NOMO-1 treated with dmso at 0.1 percent for 144 hours (cell line): ENCODE results near the gene LMTK2.

ENCODE experiments used
- DNase-seq: peaks from one replicate; lab custom pipeline; 2025; ENCODE audit not compliant: unreplicated experiment; lab: John Stamatoyannopoulos, UW

The LMTK2 gene

DNA sequence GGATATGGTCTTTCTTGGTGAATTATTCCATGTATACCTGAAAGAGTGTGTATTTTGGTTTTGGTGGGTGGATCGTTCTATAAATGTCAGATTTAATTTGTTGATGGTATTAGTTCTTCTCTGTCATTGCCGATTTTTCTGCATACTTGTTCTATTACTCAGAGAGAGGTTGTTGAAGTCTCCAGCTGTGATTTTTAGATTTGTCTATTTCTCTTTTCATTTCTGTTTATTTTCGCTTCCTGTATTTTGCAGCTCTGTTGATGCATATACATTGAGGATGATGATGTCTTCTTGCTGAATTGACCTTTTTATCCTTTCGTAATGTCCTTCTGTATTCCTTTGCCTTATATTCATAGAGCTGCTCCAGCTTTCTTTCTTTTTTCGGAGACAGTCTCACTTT lies 92.5 kb downstream of the LMTK2 start:
- DNase-seq = no peak

DNA sequence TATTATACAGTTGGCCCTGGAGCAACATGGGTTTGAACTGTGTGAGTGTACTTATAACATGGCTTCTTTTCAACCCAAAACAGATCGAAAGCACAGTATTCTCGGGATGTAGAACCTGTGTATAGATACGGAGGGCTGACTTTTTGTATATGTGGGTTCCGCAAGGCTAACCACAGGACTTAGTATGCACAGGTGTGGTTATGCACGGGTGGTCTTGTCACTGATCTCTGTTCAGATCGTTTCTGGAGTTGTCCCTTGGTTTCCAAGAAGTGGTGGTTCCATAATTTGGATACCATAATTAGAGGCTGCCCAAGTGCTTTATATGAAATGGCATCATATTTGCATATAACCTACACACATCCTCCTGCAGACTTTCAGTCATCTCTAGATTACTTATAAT lies 93.7 kb downstream of the LMTK2 start:
- no peak for DNase-seq

DNA sequence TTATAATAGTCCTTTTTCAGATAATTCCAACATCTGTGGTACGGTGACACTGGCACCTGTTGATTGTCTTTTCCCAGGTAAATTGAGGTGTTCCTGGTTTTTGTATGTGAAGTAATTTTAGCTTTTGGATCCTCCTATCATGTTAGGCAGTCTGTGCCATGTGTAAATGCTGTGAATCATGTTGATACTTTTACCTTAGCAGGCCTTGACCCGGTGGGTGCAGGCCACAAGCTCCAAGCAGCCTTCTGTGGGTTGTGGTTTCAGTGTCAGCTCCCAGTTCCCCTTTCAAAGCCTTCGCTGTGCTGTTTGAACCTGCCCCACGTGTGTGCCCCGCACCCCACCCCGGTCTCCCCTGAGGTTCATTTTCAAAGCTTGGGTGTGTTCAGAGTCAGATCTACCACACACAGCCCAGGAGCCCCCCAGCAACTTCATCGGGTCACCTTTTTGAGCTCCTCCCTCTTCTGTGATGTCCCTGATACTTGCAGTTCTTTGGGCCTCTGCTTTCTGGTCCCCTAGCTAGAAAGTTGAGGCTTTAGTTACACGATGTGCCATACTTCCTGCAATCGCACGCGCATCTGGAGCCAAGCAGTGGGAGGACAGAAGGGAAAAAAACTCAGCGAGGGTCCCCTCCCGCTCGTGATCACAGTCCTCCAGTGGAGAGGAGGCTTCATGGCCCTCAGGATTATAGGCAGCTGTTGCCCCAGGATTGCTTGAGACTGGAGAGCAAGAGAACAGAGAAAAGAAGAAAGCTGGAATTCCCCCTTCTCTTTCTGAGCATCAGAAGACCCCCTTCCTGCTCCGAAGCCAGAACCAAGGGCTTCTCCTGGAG lies 95.9 kb downstream of the LMTK2 start:
- peak; percentile 94 for DNase-seq

DNA sequence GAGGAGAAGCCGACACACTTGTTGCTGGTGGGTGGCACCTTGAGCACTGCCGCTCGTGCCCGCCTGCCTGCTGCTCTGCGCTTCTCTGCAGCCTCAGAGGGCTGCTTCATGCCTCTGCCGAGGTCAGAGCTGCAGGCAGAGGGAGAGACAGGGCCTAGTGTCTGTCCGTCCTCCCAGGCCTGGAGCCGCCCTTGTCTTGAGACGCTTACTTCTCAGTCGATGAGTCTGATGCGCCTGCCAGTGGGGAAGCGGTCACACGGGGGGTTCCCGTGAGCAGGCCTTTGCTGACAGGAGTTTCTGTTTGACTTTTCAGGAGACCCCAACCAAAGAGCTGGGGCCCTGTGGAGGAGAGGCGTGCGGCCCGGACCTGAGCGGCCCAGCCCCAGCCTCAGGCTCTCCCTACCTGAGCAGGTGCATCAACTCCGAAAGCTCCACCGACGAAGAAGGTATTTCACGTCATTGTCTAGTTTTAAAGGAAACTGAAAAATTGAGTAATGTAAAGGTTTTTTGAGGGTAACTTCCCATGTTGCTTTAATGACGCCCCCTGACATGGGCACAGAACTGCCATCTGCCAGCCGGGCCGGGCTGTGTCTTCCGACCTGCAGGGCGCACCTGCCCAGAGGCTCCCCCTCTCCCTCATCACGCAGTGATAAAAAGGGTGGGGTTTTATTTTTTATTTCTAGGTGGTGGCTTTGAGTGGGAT lies 96.8 kb downstream of the LMTK2 start:
- no peak for DNase-seq

DNA sequence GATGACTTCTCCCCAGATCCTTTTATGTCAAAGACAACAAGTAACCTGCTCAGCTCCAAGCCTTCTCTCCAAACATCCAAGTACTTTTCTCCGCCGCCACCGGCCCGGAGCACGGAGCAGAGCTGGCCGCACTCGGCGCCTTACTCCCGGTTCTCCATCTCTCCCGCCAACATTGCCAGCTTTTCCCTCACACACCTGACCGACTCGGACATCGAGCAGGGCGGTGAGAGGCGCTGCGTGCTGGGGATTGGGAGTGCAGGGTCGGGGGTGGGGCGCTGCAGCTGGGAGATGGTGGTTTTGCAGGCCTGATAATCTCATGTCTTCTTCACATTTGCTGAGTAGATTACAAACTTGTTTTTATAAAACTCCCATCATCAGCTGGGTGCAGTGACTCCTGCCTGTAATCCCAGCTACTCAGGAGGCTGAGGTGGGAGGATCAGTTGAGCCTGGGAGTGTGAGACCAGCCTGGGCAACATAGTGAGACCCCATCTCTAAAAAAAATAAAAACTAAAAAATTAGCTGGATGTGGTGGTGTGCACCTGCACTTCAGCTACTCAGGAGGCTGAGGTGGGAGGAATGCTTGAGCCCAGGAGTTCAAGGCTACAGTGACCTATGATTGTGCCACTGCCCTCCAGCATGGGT lies 97.4 kb downstream of the LMTK2 start:
- no peak for DNase-seq

DNA sequence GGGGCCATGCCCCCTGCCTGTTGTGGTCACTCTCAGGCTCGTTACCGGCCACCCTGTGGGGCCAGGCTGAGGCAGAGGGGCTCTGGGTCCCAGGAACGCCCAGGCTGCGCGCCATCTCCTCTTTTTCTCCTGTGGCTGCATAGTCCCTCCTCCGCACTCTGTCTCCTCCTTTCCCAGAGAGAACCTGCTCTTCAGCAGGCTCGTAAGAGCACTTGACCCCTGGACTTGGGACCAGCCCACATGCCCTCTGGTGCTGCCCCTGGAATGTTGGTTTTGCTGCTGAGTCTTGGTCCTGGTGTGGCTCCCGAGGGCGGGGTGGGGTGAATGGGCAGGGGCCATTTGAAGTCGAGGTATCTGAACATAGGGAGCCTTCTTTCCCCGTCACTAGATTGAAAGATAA lies 98.0 kb downstream of the LMTK2 start:
- DNase-seq = no peak

DNA sequence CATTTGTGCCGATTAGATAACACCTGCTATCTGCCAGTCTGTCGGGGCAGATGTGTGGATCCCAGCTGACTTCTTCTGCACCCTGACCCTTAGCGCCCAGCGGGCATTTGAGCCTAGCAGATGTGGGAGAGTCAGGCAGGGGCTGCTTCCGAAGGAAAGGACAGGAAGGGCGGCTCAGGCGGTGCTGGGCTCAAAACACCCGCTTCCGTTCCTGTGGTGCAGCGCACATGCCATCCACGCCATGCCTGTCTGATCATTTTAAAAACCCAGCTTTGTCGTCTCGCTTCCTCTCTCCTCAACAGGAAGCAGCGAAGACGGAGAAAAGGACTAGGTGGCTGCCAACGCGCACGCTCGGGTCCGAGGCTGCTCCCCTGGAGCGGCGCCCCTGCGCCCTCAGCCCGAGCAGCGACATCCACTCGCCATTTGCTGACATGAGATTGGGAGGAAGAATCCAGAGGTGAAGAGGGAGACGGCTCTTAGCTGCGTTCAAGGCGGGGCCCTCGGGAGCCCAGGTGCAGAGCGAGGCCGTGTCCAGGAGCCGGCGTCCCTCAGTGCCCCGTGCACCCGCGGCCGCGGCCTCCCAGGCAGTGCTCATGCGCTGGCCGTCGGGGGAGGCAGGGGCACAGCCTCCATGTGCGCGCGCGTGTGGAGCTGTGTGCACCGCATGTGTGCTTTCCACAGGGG lies 98.6 kb downstream of the LMTK2 start:
- DNase-seq = no peak

DNA sequence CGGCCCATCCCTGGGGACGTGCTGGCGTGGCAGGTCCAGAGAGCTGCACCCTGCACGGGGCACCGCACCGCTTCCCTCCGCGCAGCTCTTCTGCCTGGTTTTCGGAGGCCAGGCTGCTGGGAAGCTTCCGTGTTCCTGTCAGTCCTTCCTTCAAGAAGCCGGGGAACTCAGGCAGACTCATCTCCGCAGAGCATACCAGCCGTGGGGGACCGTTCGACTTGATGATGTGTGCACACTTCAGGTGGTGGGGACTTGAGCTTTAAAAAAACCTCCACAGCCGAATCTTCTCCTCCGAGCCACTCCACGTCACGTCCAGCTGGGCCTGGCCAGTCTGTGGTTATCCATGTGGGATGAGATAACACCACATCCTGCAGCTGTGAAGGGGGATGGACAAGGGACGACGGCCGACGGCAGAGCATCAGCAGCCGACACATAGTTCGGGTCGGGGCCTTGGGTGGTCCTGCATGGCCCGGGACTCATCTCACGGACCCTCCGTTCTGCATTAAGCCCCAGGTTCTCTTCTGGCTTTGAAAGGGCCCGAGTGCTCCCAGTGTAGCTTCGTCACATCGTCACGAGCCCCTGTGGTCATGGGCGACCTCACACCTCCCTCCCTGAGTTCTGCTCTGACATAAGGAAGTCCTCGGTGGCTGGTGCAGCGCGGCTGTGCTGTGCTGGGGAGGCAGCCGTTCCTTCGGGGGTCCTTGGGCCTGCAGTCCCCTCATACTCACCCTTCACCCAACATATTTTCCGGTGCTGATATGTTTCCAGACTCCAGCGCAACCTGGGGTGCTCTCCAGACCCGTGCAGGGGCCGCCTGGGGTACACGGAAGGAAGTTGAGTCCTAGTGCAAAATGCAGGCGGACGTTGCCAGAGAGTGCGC lies 100.0 kb downstream of the LMTK2 start:
- no peak for DNase-seq

DNA sequence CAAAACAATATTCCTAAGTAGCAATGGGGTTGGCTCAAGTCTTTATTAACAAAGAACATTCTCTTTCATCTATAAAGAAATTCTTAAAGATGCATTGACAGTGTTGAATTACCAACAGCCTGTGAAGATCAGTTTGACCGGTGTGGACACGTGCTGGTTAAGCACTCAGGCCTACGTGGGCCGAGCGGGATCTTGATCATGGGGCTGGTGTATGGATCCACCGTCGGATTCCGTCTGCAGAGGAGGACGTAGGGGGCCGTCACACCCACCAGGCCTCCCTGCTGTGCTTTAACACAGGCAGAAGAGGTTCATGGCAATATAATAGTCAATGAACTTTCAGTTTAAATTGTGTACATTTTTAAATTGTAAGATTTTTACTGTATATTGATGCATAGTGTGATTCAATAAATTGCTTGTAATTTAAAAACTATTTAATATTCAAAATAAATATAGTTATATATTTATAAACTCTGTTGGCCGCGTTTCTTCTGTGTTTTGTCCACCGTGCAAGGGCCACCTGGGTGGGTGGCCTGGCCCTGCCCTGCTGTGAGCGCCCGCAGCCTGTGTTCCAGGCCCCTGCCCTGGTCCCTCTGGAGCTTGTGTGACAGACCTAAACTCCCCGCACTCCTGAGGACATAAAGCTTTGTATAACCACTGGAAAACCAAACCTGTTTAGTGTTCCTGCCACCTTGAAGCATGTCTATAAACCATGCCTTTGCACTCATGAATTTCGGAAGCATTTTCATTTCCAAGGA lies 102.7 kb downstream of the LMTK2 start:
- DNase-seq = no peak

DNA sequence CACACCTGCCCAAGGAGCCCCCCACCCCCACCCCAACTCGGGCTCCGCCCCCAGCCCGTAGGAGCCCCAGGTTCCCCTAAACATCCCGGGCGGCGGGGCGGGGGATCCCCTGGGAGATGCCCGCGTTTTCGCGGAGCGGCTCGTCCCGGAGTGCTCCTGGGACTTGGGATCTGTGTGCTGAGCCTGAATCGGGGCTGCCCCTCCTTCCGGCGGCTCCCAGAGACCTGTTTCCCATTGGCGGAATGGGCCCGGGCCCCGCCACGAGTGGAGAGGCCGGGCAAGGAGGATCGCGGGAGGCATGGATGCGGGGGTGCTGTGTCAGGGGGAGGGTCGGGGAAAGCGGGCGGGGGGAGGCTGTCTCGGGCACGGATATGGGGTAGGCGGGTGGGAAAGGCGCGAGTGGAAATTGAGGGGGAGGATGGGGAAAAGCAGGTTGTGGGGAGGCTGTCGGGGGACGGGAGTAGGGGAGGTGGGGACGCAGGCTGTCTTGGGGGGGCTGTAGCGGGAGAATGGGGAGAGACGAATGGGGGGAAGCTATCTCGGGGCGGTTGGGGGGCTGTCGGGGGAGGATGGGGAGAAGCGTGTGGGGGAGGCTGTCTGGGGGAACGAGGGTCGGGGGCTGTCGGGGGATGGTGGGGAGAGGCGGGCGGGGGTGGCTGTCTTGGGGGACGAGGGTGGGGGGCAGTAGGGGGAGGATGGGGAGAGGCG lies 104.0 kb downstream of the LMTK2 start:
- no peak for DNase-seq

DNA sequence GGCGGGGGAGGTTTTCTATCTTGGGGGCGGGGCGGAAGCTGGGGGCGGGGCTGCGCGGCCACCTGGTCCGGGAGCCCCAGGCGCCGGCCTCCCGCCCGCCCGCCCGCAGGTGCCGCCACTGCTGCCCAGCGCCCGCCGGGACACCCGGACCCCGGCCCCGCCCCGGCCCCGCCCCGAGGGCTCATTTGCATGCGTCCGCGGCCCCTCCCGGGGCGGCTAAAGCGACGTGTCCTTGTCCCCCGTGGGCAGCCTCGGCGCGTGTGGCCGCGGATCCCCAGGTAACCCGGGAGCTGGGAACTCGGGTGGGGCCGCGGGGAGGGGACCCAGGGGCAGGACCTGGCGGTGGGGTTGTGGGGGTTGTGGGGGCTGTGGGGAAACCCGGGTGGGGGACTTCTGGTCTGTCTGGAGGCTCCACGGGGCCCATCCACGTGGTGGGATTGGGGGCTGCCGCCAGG lies 104.6 kb downstream of the LMTK2 start, which contains the start of gene BHLHA15:
TSS of gene BHLHA15 (plus strand) at position 219 of the 455 bp plus-strand sequence. CDS start 871 bp downstream, outside the sequence.
- DNase-seq = no peak

DNA sequence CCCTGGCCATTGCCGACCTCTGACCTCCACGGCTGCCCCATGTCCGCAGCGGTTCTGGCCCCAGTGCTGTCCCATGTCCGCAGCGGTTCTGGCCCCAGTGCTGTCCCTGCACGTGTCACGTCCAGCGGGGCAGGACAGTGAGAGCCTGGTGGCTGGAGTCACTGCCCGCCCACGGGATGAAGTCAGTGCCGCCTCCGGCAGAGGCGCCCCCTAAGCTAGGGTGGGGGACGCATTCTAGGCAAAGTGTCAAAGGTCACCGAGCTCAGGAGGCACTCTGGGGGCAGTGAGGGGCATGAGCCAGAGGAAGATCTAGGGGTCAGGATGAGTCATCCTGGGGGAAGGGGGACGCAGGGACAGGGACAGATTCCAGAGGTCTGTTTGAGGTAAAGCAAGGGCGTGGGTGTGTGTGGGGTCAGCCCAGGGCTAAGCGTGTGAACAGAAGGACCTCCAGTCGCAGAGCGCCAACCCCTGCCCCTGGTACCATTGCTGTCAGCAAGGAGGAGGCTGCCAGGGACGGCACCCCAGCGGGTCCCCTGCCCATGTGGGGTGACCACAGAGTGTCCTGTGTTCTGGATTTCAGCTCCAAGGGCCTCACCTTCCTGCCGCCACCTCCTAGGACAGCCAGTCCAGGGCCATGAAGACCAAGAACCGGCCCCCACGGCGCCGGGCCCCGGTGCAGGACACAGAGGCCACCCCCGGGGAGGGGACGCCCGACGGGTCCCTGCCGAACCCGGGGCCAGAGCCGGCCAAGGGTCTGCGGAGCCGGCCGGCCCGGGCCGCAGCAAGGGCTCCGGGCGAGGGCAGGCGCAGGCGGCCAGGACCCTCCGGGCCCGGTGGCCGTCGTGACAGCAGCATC lies 105.2 kb downstream of the LMTK2 start:
- no peak for DNase-seq

DNA sequence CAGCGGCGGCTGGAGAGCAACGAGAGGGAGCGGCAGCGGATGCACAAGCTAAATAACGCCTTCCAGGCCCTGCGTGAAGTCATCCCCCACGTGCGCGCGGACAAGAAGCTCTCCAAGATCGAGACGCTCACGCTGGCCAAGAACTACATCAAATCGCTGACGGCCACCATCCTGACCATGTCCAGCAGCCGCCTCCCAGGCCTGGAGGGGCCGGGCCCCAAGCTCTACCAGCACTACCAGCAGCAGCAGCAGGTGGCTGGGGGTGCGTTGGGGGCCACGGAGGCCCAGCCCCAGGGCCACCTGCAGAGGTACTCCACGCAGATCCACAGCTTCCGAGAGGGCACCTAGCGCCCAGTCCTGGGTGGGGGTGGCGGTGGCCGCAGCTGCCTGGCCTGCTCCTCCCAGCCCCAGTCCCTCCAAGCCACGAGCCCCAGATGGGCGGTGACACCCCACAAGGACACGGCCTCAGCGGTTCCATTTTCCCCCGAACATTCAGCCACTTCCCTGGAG lies 105.9 kb downstream of the LMTK2 start:
- no peak for DNase-seq

DNA sequence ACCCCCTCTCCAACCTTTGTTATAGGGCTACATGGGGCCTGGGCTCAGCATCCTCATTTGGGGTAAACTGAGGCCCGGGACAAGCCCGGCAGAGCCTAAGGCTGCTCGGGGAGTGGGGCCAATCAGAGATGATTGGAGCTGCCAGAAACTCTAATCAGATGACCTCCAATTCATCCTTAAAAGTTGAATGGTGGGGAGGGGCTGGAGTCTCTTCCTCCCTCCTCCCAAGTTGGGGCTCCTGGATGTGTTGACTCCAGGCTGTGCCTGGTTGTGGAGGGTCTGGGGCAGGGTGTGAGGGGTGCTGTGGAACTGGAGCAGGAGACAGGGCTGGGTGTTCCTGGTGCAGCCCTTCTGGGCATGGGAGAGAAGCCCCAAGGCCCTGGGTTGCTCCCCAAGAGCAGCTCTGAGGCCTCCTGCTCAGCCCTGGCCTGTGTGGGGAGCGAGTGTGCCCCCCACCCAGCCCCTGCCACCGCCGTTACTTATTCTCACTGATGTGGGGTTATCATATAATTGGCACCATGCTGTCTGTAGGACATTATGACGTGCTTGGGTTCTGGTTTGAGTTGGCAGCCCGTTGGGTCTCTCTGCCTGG lies 106.7 kb downstream of the LMTK2 start:
- DNase-seq = no peak

DNA sequence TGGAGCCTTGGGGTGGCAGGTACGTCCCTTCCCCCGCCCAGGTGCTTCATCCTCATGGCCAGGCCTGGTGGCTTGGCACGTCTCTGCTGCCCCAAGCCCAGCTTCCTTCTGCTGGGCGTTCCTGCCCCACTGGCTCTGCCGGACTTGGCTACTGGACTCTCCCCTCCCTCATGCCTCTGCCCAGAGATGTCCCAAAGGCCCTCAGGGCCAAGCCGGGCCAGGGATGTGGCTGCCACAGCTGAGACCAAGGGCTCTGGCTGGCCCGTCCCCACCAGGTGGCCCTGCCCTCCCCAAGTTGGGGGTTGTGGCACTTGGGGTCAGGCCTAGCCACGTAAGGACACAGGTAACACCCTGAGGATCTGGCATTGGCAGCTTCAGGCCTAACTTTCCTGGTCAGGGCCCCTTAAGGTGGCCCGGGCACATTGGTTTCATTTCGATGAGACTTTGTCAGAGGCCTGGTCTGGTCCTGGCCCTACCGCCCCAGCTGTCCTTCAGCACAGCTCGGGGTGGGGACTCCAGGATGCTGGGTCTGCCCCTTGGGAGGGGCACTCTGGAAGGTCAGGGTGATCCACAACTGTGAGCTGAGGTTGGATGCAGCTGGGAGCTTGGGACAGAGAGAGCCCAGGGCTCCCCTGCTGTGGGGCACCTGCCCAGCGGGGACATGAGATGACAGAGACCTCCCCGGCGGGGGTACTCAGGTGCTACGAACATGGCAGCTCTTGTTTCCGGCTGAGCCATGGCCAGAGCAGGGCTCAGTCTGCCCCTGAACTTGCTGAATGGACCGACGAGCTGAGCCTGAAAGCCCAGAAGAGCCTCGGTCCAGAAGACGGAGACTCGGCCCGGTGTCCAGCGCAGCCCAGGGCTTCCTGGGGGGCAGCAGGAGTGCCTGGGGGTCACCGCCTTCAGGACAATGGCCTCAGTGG lies 107.5 kb downstream of the LMTK2 start:
- no peak for DNase-seq

DNA sequence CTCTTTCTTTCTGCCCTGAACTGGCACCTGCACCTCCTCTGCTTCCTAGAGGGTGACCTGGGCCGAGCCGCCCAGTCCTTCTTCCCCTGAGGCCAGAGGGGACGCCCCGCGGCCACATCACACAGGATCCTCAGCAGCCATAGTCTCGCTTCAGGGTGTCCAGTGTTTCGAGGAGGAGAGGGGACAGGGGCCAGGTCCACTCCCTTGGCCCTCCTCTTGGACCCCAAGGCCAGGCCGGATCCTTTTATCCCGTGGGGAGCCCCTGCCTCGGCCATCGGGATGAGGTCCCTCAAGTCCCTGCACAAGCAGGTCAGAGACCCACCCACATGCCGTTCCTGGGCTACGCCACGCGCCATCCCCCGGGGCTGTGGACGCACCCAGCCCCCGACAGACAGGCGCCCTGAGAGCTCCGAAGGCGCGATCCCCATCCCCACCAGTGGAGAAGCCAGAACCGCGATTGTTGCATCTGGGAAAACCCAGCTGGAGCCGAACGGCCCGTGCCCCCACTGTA lies 108.2 kb downstream of the LMTK2 start:
- no peak for DNase-seq
